Sigmoid colon (tissue), 4 donors: Measurements from ENCODE around the gene COX6A1.

Source experiments
- EP300 ChIP-seq, 4 donors: sonication (generic); formaldehyde crosslinking; IDR thresholded peaks; one replicate each; pipeline ENCODE4 v1.6.1; 2017; ENCODE audit warnings: antibody characterized with exemption in 4 of 4
- POLR2A ChIP-seq, 2 donors: fragments of 450-650 bp; IDR thresholded peaks; one replicate each; pipeline ENCODE4 v1.6.1; 2016; ENCODE audit warnings: antibody characterized with exemption in 2 of 2, mild to moderate bottlenecking in 2 of 2, moderate library complexity in 2 of 2
- POLR2AphosphoS5 ChIP-seq, 4 donors: sonication (generic); formaldehyde crosslinking; IDR thresholded peaks; one replicate each; pipeline ENCODE4 v1.6.1; 2017; ENCODE audit warnings: antibody characterized with exemption in 4 of 4
- TF ChIP-seq, protein P1 (sequence below), 4 experiments: fragments of 450-650 bp in 3 of 4; fragments of 200-600 bp in 1 of 4; IDR thresholded peaks; one replicate each; pipeline ENCODE4 v1.5.1; 2016 to 2019; ENCODE audit warnings: antibody characterized with exemption in 4 of 4, mild to moderate bottlenecking in 3 of 4, moderate library complexity in 2 of 4

DNA sequence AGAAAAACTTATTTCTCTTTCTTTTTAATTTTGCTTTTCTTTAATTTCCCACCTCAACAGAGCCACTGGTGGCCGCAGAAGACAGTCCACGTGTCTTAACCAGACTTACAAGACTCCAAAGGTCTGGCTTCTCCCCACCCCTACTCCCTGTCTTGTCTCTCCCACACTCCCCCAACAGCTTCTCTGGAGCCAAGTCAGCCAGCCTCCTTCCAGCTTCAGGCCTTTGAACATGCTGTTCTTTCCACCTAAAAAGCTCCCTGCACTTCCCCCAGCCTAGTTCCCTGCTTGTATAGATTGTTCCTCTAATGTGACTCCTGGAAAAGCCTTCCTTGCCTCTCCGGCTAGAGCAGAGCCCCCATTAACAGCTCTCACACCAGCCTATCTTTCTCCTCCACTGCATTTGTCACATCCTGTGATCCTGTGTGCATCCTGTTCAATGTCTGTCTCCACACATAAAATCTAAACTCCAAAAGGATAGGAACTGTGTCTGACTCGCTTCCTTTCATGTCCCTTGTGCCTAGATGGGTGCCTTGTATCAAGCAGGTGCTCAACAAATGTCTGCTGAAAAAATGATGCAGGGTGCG lies 50.2 kb downstream of the COX6A1 start:
- TF ChIP-seq, protein P1, sequence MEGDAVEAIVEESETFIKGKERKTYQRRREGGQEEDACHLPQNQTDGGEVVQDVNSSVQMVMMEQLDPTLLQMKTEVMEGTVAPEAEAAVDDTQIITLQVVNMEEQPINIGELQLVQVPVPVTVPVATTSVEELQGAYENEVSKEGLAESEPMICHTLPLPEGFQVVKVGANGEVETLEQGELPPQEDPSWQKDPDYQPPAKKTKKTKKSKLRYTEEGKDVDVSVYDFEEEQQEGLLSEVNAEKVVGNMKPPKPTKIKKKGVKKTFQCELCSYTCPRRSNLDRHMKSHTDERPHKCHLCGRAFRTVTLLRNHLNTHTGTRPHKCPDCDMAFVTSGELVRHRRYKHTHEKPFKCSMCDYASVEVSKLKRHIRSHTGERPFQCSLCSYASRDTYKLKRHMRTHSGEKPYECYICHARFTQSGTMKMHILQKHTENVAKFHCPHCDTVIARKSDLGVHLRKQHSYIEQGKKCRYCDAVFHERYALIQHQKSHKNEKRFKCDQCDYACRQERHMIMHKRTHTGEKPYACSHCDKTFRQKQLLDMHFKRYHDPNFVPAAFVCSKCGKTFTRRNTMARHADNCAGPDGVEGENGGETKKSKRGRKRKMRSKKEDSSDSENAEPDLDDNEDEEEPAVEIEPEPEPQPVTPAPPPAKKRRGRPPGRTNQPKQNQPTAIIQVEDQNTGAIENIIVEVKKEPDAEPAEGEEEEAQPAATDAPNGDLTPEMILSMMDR (IDR thresholded peaks at IDR 0.05) = no peak
- TF ChIP-seq EP300 (IDR thresholded peaks at IDR 0.05) (no peak), POLR2AphosphoS5 (IDR thresholded peaks at IDR 0.05) (no peak), POLR2A (IDR thresholded peaks at IDR 0.05) (no peak)
